Subcutaneous abdominal adipose tissue (tissue), 5 donors: ENCODE results near the gene RAB3GAP2.
A peak's percentile ranks its signal among the peaks of the same experiment; 100 is the strongest.
"Not testable (repeated sequence)": the region's sequence is repeated elsewhere in the genome, so short reads cannot be mapped to it uniquely, and the experiment has no call there.

ENCODE experiments used
- H3K27ac ChIP-seq: one replicate; pipeline ENCODE4 v1.7.0; 2013; ENCODE audit warnings: low read depth, mild to moderate bottlenecking, inconsistent platforms, low read length, moderate library complexity
- H3K27me3 ChIP-seq, 5 donors: one replicate each; pipeline ENCODE4 v1.7.0; 2013; ENCODE audit warnings: low read length in 5 of 5, inconsistent platforms in 1 of 5; ENCODE audit not compliant: control insufficient read depth in 5 of 5, insufficient read depth in 4 of 5
- H3K36me3 ChIP-seq, 5 donors: one replicate each; pipeline ENCODE4 v1.7.0; 2013; ENCODE audit warnings: low read length in 5 of 5; ENCODE audit not compliant: control insufficient read depth in 5 of 5, insufficient read depth in 5 of 5
- H3K4me1 ChIP-seq, 5 donors: one replicate each; pipeline ENCODE4 v1.7.0; 2013; ENCODE audit warnings: low read length in 5 of 5, mild to moderate bottlenecking in 3 of 5, moderate library complexity in 1 of 5; ENCODE audit not compliant: control insufficient read depth in 5 of 5, insufficient read depth in 5 of 5
- H3K4me3 ChIP-seq, 5 donors: one replicate each; pipeline ENCODE4 v1.7.0; 2013; ENCODE audit warnings: low read length in 5 of 5, low read depth in 1 of 5
- H3K9ac ChIP-seq, 5 donors: one replicate each; pipeline ENCODE4 v1.7.0; 2013; ENCODE audit warnings: low read length in 5 of 5, mild to moderate bottlenecking in 4 of 5, moderate library complexity in 3 of 5
- H3K9me3 ChIP-seq, 5 donors: one replicate each; pipeline ENCODE4 v1.7.0; 2013; ENCODE audit warnings: low read length in 5 of 5; ENCODE audit not compliant: control insufficient read depth in 5 of 5
- donor health status: healthy.
- donor health status: healthy.
- donor health status: healthy.
- donor health status: healthy.
- donor health status: healthy.

The RAB3GAP2 gene

GRCh38 chr1:220310147-220310546 is 37.9 kb upstream of the RAB3GAP2 start:
- not testable (repeated sequence) for H3K9me3 ChIP-seq, H3K9ac ChIP-seq, H3K27me3 ChIP-seq, H3K4me1 ChIP-seq, H3K4me3 ChIP-seq, H3K36me3 ChIP-seq, H3K27ac ChIP-seq

- H3K27me3 ChIP-seq, result no peaks in the 10 kb centered on the region
- H3K27ac ChIP-seq, result no peak overlapping the region
- no peaks in the 10 kb centered on the region for H3K4me1 ChIP-seq
- H3K9ac ChIP-seq, result no peak overlapping the region
- no peaks in the 10 kb centered on the region for H3K36me3 ChIP-seq
- peaks cover 0 to 2% (median 0%) of the 10 kb centered on the region in 5 donors for H3K9me3 ChIP-seq
- H3K4me3 ChIP-seq, result no peak overlapping the region
Observed at GRCh38 chr1:220307607-220308006, 35.4 kb upstream of the RAB3GAP2 start.

GRCh38 chr1:220306339-220306738 is 34.1 kb upstream of the RAB3GAP2 start:
- Histone ChIP-seq H3K27ac (no peak overlapping the region), H3K36me3 (no peaks in the 10 kb centered on the region), H3K9me3 (peaks cover 0 to 2% (median 0%) of the 10 kb centered on the region in 5 donors), H3K4me1 (peaks cover 0 to 3% (median under 1%) of the 10 kb centered on the region in 5 donors), H3K9ac (no peak overlapping the region), H3K4me3 (no peak overlapping the region), H3K27me3 (no peaks in the 10 kb centered on the region)

GRCh38 chr1:220303871-220304270 is 31.6 kb upstream of the RAB3GAP2 start:
- Histone ChIP-seq H3K36me3 (no peaks in the 10 kb centered on the region), H3K9ac (no peak overlapping the region), H3K9me3 (peaks cover 0 to 2% (median 0%) of the 10 kb centered on the region in 5 donors), H3K27me3 (no peaks in the 10 kb centered on the region), H3K4me1 (peaks cover 2 to 19% (median 12%) of the 10 kb centered on the region in 5 donors), H3K4me3 (no peak overlapping the region), H3K27ac (no peak overlapping the region)

GRCh38 chr1:220301630-220302029 is 29.4 kb upstream of the RAB3GAP2 start:
- Histone ChIP-seq H3K4me3 (no peak overlapping the region), H3K27me3 (no peaks in the 10 kb centered on the region), H3K9ac (peak overlapping the region in 1 of 5 donors; percentile 24), H3K36me3 (no peaks in the 10 kb centered on the region), H3K27ac (peak overlapping the region; percentile 3), H3K9me3 (peaks cover 0 to 2% (median 0%) of the 10 kb centered on the region in 5 donors), H3K4me1 (peaks cover 2 to 29% (median 14%) of the 10 kb centered on the region in 5 donors)

- Histone ChIP-seq H3K9ac (peak overlapping the region; percentile 54 to 75 (median 62)), H3K9me3 (no peaks in the 10 kb centered on the region), H3K4me3 (peak overlapping the region in 3 of 5 donors; percentile 7 to 37 (median 31)), H3K4me1 (peaks cover 2 to 29% (median 14%) of the 10 kb centered on the region in 5 donors), H3K27me3 (no peaks in the 10 kb centered on the region), H3K27ac (peak overlapping the region; percentile 95), H3K36me3 (no peaks in the 10 kb centered on the region)
Observed at GRCh38 chr1:220300442-220301121, 28.3 kb upstream of the RAB3GAP2 start.

GRCh38 chr1:220299337-220299736 is 27.1 kb upstream of the RAB3GAP2 start:
- Histone ChIP-seq H3K27ac (no peak overlapping the region), H3K4me3 (no peak overlapping the region), H3K9me3 (no peaks in the 10 kb centered on the region), H3K27me3 (no peaks in the 10 kb centered on the region), H3K9ac (no peak overlapping the region), H3K36me3 (no peaks in the 10 kb centered on the region), H3K4me1 (peaks cover 2 to 29% (median 14%) of the 10 kb centered on the region in 5 donors)

- Histone ChIP-seq H3K9ac (peak overlapping the region in 2 of 5 donors; percentile 10 to 29), H3K27me3 (no peaks in the 10 kb centered on the region), H3K4me3 (no peak overlapping the region), H3K9me3 (no peaks in the 10 kb centered on the region), H3K27ac (peak overlapping the region; percentile 43), H3K36me3 (no peaks in the 10 kb centered on the region), H3K4me1 (peaks cover 2 to 29% (median 14%) of the 10 kb centered on the region in 5 donors)
Observed at GRCh38 chr1:220298470-220299205, 26.4 kb upstream of the RAB3GAP2 start.

- Histone ChIP-seq H3K36me3 (no peaks in the 10 kb centered on the region), H3K27me3 (no peaks in the 10 kb centered on the region), H3K9me3 (no peaks in the 10 kb centered on the region), H3K27ac (no peak overlapping the region), H3K9ac (no peak overlapping the region), H3K4me3 (no peak overlapping the region), H3K4me1 (peaks cover 2 to 29% (median 14%) of the 10 kb centered on the region in 5 donors)
Observed at GRCh38 chr1:220296981-220297380, 24.7 kb upstream of the RAB3GAP2 start.

- Histone ChIP-seq H3K9me3 (no peaks in the 10 kb centered on the region), H3K36me3 (no peaks in the 10 kb centered on the region), H3K4me3 (no peak overlapping the region), H3K9ac (no peak overlapping the region), H3K4me1 (peaks cover 0 to 12% (median under 1%) of the 10 kb centered on the region in 5 donors), H3K27me3 (no peaks in the 10 kb centered on the region), H3K27ac (no peak overlapping the region)
Observed at GRCh38 chr1:220294846-220295301, 22.6 kb upstream of the RAB3GAP2 start.
